ENCODE measurements around the gene DBN1. TPM values are rescaled to one million over a fixed set of nuclear protein-coding genes. Genes with fewer than 3 reads are reported as not detected.

DBN1 gene
- total RNA-seq, 2 donors from 2014 or later, result 9.3 to 18.8 TPM

- Histone ChIP-seq H3K27ac (peak overlapping the region; percentile 82), H3K36me3 (peaks cover 8% of the 10 kb centered on the region), H3K4me3 (no peak overlapping the region), H3K9me3 (no peaks in the 10 kb centered on the region), H3K9ac (ENCODE audit: low read depth in 2 of 2, low read length in 2 of 2) (peak overlapping the region; percentile 98 to 99), H3K4me1 (peaks cover 11% of the 10 kb centered on the region), H3K27me3 (no peaks in the 10 kb centered on the region)
- no peak for DNase-seq
- intact Hi-C loops (cut with DNase I), result no loop called here
- TF ChIP-seq, protein P1, sequence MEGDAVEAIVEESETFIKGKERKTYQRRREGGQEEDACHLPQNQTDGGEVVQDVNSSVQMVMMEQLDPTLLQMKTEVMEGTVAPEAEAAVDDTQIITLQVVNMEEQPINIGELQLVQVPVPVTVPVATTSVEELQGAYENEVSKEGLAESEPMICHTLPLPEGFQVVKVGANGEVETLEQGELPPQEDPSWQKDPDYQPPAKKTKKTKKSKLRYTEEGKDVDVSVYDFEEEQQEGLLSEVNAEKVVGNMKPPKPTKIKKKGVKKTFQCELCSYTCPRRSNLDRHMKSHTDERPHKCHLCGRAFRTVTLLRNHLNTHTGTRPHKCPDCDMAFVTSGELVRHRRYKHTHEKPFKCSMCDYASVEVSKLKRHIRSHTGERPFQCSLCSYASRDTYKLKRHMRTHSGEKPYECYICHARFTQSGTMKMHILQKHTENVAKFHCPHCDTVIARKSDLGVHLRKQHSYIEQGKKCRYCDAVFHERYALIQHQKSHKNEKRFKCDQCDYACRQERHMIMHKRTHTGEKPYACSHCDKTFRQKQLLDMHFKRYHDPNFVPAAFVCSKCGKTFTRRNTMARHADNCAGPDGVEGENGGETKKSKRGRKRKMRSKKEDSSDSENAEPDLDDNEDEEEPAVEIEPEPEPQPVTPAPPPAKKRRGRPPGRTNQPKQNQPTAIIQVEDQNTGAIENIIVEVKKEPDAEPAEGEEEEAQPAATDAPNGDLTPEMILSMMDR (IDR thresholded peaks at IDR 0.05), result no peak
These were observed 44.7 kb downstream of the DBN1 start for GRCh38 chr5:177428574-177429217.

DNA sequence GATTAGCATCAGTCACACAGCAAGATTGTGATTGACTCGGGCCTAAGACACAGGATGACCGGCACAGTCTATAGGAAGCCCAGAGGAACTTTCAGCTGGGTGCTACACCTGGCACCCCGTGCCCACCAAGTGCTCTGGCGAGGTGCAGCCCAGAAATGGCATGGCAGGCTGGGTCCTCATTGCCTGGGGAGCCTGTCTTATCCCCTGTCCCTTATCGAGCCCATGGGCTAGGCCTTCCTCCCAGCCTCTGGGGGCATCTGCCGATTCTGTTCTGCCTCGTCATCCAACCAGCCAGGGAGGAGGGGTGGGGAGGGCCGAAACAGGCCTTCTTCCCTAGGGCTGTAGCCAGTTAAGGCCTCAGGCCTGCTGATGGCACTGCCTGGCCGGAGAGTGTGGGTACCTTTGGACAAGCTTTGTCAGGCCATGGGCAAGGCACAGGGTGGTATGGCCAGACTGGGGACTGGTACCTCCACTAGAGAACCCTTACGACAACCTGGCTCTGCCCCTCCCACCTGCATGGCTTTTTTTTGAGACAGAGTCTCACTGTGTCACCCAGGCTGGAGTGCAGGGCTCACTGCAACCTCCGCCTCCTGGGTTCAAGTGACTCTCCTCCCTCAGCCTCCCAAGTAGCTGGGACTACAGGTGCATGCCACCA, 45.4 kb downstream of the DBN1 start:
- Histone ChIP-seq H3K9me3 (no peaks in the 10 kb centered on the region), H3K4me1 (peaks cover 11% of the 10 kb centered on the region), H3K4me3 (peak overlapping the region; percentile 81), H3K27ac (peak overlapping the region; percentile 82), H3K27me3 (no peaks in the 10 kb centered on the region), H3K36me3 (peaks cover 2% of the 10 kb centered on the region), H3K9ac (ENCODE audit: low read depth in 2 of 2, low read length in 2 of 2) (peak overlapping the region; percentile 98 to 99)
- TF ChIP-seq, protein P1 (IDR thresholded peaks at IDR 0.05), result no peak
- no peak for DNase-seq
- intact Hi-C loops (cut with DNase I), result no loop called here

GRCh38 chr5:177427211-177427822, 46.1 kb downstream of the DBN1 start:
- Histone ChIP-seq H3K36me3 (no peaks in the 10 kb centered on the region), H3K9me3 (no peaks in the 10 kb centered on the region), H3K27ac (peak overlapping the region; percentile 82), H3K4me3 (peak overlapping the region; percentile 81), H3K4me1 (peaks cover 7% of the 10 kb centered on the region), H3K27me3 (no peaks in the 10 kb centered on the region), H3K9ac (ENCODE audit: low read depth in 2 of 2, low read length in 2 of 2) (peak overlapping the region; percentile 98 to 99)
- TF ChIP-seq, protein P1 (IDR thresholded peaks at IDR 0.05), result no peak
- intact Hi-C loops (cut with DNase I), result no loop called here
- no peak for DNase-seq

GRCh38 chr5:177426566-177427210, 46.7 kb downstream of the DBN1 start, which contains the start of gene GRK6:
Gene GRK6 (plus strand): TSS chr5:177426676. CDS start chr5:177426846, 170 bp downstream.
- Histone ChIP-seq H3K27me3 (no peaks in the 10 kb centered on the region), H3K36me3 (no peaks in the 10 kb centered on the region), H3K9me3 (no peaks in the 10 kb centered on the region), H3K9ac (ENCODE audit: low read depth in 2 of 2, low read length in 2 of 2) (peak within 1 kb of the TSS; percentile 98 to 99), H3K4me3 (peak within 1 kb of the TSS; percentile 81), H3K4me1 (peaks cover 7% of the 10 kb centered on the region), H3K27ac (peak within 1 kb of the TSS; percentile 96)
- peak; percentile 69 for DNase-seq
- TF ChIP-seq, protein P1 (IDR thresholded peaks at IDR 0.05), result no peak
- intact Hi-C loops (cut with DNase I), result no loop called here

GRCh38 chr5:177425801-177426565, 47.5 kb downstream of the DBN1 start:
- H3K4me3 ChIP-seq, result peak overlapping the region; percentile 42
- H3K27ac ChIP-seq, result peak overlapping the region; percentile 96
- peak overlapping the region; percentile 69 to 71 for H3K9ac ChIP-seq (ENCODE audit: low read depth in 2 of 2, low read length in 2 of 2)
- TF ChIP-seq, protein P1 (IDR thresholded peaks at IDR 0.05), result no peak
- peaks cover 7% of the 10 kb centered on the region for H3K4me1 ChIP-seq
- intact Hi-C loops (cut with DNase I), result no loop called here
- no peaks in the 10 kb centered on the region for H3K36me3 ChIP-seq
- no peaks in the 10 kb centered on the region for H3K27me3 ChIP-seq
- DNase-seq, result peak; percentile 100
- H3K9me3 ChIP-seq, result no peaks in the 10 kb centered on the region
